Measurements from ENCODE around the gene CXCL9.
"Not testable (repeated sequence)": the region's sequence is repeated elsewhere in the genome, so short reads cannot be mapped to it uniquely, and the experiment has no call there.

CXCL9 gene

GRCh38 chr4:76049860-76050416, 42.6 kb upstream of the CXCL9 start:
- H4K8ac ChIP-seq (ENCODE audit: low read depth, low read length); H3K4me3 ChIP-seq (ENCODE audit: low read length); H3K9ac ChIP-seq (ENCODE audit: low read length); H3K56ac ChIP-seq (ENCODE audit: low read length); H2BK120ac ChIP-seq (ENCODE audit: low read depth, low read length); H3K79me2 ChIP-seq (ENCODE audit: control insufficient read depth, insufficient read depth, low read length); H3K79me1 ChIP-seq (ENCODE audit: low read length); H2BK5ac ChIP-seq (ENCODE audit: low read length); DNase-seq; H3K4me1 ChIP-seq (ENCODE audit: control insufficient read depth, low read depth, low read length); H3K36me3 ChIP-seq (ENCODE audit: control insufficient read depth, insufficient read depth, low read length); H3K27ac ChIP-seq (ENCODE audit: low read depth, low read length); H4K5ac ChIP-seq (ENCODE audit: low read length); H2BK15ac ChIP-seq (replicated peaks; ENCODE audit: low read depth); H2AK5ac ChIP-seq (ENCODE audit: low read length); H3K27me3 ChIP-seq (ENCODE audit: insufficient read depth, low read length, poor library complexity); H3K18ac ChIP-seq (ENCODE audit: low read length); H3K4me2 ChIP-seq (ENCODE audit: low read length); H3K23ac ChIP-seq (ENCODE audit: low read length); H3K4ac ChIP-seq (ENCODE audit: low read depth, low read length): not testable (repeated sequence)
- no CpG with 5 or more reads among the region's 17 CpGs for whole genome bisulfite sequencing (ENCODE audit: extremely low coverage, insufficient coverage, low lambda C conversion rate)

GRCh38 chr4:76044686-76045085, 37.4 kb upstream of the CXCL9 start:
- H3K79me2 ChIP-seq (ENCODE audit: control insufficient read depth, insufficient read depth, low read length); H2BK120ac ChIP-seq (ENCODE audit: low read depth, low read length); H3K4ac ChIP-seq (ENCODE audit: low read depth, low read length); H3K23ac ChIP-seq (ENCODE audit: low read length); DNase-seq; H3K4me2 ChIP-seq (ENCODE audit: low read length); H3K27me3 ChIP-seq (ENCODE audit: insufficient read depth, low read length, poor library complexity); H3K79me1 ChIP-seq (ENCODE audit: low read length); H3K27ac ChIP-seq (ENCODE audit: low read depth, low read length); H2AK5ac ChIP-seq (ENCODE audit: low read length); H3K18ac ChIP-seq (ENCODE audit: low read length); H2BK5ac ChIP-seq (ENCODE audit: low read length); H2BK15ac ChIP-seq (replicated peaks; ENCODE audit: low read depth); H4K5ac ChIP-seq (ENCODE audit: low read length); H3K4me1 ChIP-seq (ENCODE audit: control insufficient read depth, low read depth, low read length); H4K8ac ChIP-seq (ENCODE audit: low read depth, low read length); H3K56ac ChIP-seq (ENCODE audit: low read length); H3K9ac ChIP-seq (ENCODE audit: low read length); H3K4me3 ChIP-seq (ENCODE audit: low read length); H3K36me3 ChIP-seq (ENCODE audit: control insufficient read depth, insufficient read depth, low read length): not testable (repeated sequence)
- no CpG with 5 or more reads among the region's 4 CpGs for WGBS (ENCODE audit: extremely low coverage, insufficient coverage, low lambda C conversion rate)

GRCh38 chr4:76043306-76043705, 36.0 kb upstream of the CXCL9 start:
- H3K23ac ChIP-seq (ENCODE audit: low read length); H4K5ac ChIP-seq (ENCODE audit: low read length); H3K18ac ChIP-seq (ENCODE audit: low read length); H3K56ac ChIP-seq (ENCODE audit: low read length); H3K27me3 ChIP-seq (ENCODE audit: insufficient read depth, low read length, poor library complexity); H2AK5ac ChIP-seq (ENCODE audit: low read length); H2BK5ac ChIP-seq (ENCODE audit: low read length); DNase-seq; H3K4me1 ChIP-seq (ENCODE audit: control insufficient read depth, low read depth, low read length); H3K4me2 ChIP-seq (ENCODE audit: low read length); H3K79me2 ChIP-seq (ENCODE audit: control insufficient read depth, insufficient read depth, low read length); H3K36me3 ChIP-seq (ENCODE audit: control insufficient read depth, insufficient read depth, low read length); H2BK120ac ChIP-seq (ENCODE audit: low read depth, low read length); H4K8ac ChIP-seq (ENCODE audit: low read depth, low read length); H3K4ac ChIP-seq (ENCODE audit: low read depth, low read length); H3K27ac ChIP-seq (ENCODE audit: low read depth, low read length); H2BK15ac ChIP-seq (replicated peaks; ENCODE audit: low read depth); H3K9ac ChIP-seq (ENCODE audit: low read length); H3K79me1 ChIP-seq (ENCODE audit: low read length); H3K4me3 ChIP-seq (ENCODE audit: low read length): not testable (repeated sequence)
- no CpG with 5 or more reads among the region's 18 CpGs for WGBS (ENCODE audit: extremely low coverage, insufficient coverage, low lambda C conversion rate)

- H3K4me2 ChIP-seq (ENCODE audit: low read length); H3K56ac ChIP-seq (ENCODE audit: low read length); H4K8ac ChIP-seq (ENCODE audit: low read depth, low read length); H3K27me3 ChIP-seq (ENCODE audit: insufficient read depth, low read length, poor library complexity); H3K23ac ChIP-seq (ENCODE audit: low read length); H3K9ac ChIP-seq (ENCODE audit: low read length); H3K79me2 ChIP-seq (ENCODE audit: control insufficient read depth, insufficient read depth, low read length); H2BK120ac ChIP-seq (ENCODE audit: low read depth, low read length); H3K79me1 ChIP-seq (ENCODE audit: low read length); H2AK5ac ChIP-seq (ENCODE audit: low read length); H3K36me3 ChIP-seq (ENCODE audit: control insufficient read depth, insufficient read depth, low read length); DNase-seq; H3K4ac ChIP-seq (ENCODE audit: low read depth, low read length); H2BK5ac ChIP-seq (ENCODE audit: low read length); H3K18ac ChIP-seq (ENCODE audit: low read length); H3K27ac ChIP-seq (ENCODE audit: low read depth, low read length); H4K5ac ChIP-seq (ENCODE audit: low read length); H3K4me1 ChIP-seq (ENCODE audit: control insufficient read depth, low read depth, low read length); H2BK15ac ChIP-seq (replicated peaks; ENCODE audit: low read depth); H3K4me3 ChIP-seq (ENCODE audit: low read length): not testable (repeated sequence)
- WGBS (ENCODE audit: extremely low coverage, insufficient coverage, low lambda C conversion rate): no CpG with 5 or more reads among the region's 18 CpGs
Measured at GRCh38 chr4:76042241-76042998, 35.1 kb upstream of the CXCL9 start.

- no peak overlapping the region for H2BK15ac ChIP-seq (replicated peaks; ENCODE audit: low read depth)
- H2BK120ac ChIP-seq (ENCODE audit: low read depth, low read length): no peak overlapping the region
- H2AK5ac ChIP-seq (ENCODE audit: low read length): no peak overlapping the region
- H3K56ac ChIP-seq (ENCODE audit: low read length): no peak overlapping the region
- H3K23ac ChIP-seq (ENCODE audit: low read length): no peak overlapping the region
- no peak overlapping the region for H3K18ac ChIP-seq (ENCODE audit: low read length)
- H4K8ac ChIP-seq (ENCODE audit: low read depth, low read length): no peak overlapping the region
- H3K79me1 ChIP-seq (ENCODE audit: low read length): no peaks in the 10 kb centered on the region
- H3K36me3 ChIP-seq (ENCODE audit: control insufficient read depth, insufficient read depth, low read length): no peaks in the 10 kb centered on the region
- no peak overlapping the region for H2BK5ac ChIP-seq (ENCODE audit: low read length)
- no peak overlapping the region for H3K4me2 ChIP-seq (ENCODE audit: low read length)
- no peak overlapping the region for H3K9ac ChIP-seq (ENCODE audit: low read length)
- no peaks in the 10 kb centered on the region for H3K27me3 ChIP-seq (ENCODE audit: insufficient read depth, low read length, poor library complexity)
- no peak for DNase-seq
- no CpG with 5 or more reads among the region's 3 CpGs for WGBS (ENCODE audit: extremely low coverage, insufficient coverage, low lambda C conversion rate)
- H3K4me1 ChIP-seq (ENCODE audit: control insufficient read depth, low read depth, low read length): no peaks in the 10 kb centered on the region
- H3K4ac ChIP-seq (ENCODE audit: low read depth, low read length): no peak overlapping the region
- no peak overlapping the region for H3K4me3 ChIP-seq (ENCODE audit: low read length)
- no peak overlapping the region for H4K5ac ChIP-seq (ENCODE audit: low read length)
- no peaks in the 10 kb centered on the region for H3K79me2 ChIP-seq (ENCODE audit: control insufficient read depth, insufficient read depth, low read length)
- H3K27ac ChIP-seq (ENCODE audit: low read depth, low read length): no peak overlapping the region
Measured at GRCh38 chr4:76036855-76037254, 29.5 kb upstream of the CXCL9 start.
